H9 (cell line): ENCODE data around the gene INSC. TPM values are rescaled to one million over a fixed set of nuclear protein-coding genes. Genes with fewer than 3 reads are reported as not detected.

Experiments used
- DNase-seq: peaks from one replicate; pipeline ENCODE4 v3.0.0-alpha.2; 2017
- H2AFZ ChIP-seq: one replicate; pipeline ENCODE4 v1.6.1; 2013; ENCODE audit warnings: mild to moderate bottlenecking, low read length, control low read depth, moderate library complexity
- H2AK5ac ChIP-seq: 2 replicates; pipeline ENCODE4 v1.6.1; 2013; ENCODE audit warnings: low read length, control low read depth, mixed read lengths; ENCODE audit not compliant: insufficient read length
- H2BK120ac ChIP-seq: one replicate; pipeline ENCODE4 v1.6.1; 2013; ENCODE audit warnings: low read depth, mild to moderate bottlenecking, low read length, control low read depth, inconsistent platforms; ENCODE audit not compliant: poor library complexity, severe bottlenecking
- H2BK12ac ChIP-seq: 2 replicates; pipeline ENCODE4 v1.6.1; 2013; ENCODE audit warnings: low read length, control low read depth, mixed read lengths, low read depth; ENCODE audit not compliant: insufficient read length
- H2BK15ac ChIP-seq: 2 replicates; pipeline ENCODE4 v1.6.1; 2013; ENCODE audit warnings: low read depth, low read length, control low read depth
- H2BK20ac ChIP-seq: one replicate; pipeline ENCODE4 v1.6.1; 2013; ENCODE audit warnings: low read depth, mild to moderate bottlenecking, low read length, control low read depth, inconsistent platforms; ENCODE audit not compliant: poor library complexity, severe bottlenecking
- H2BK5ac ChIP-seq: 2 replicates; pipeline ENCODE4 v1.6.1; 2013; ENCODE audit warnings: low read length, control low read depth, mixed read lengths; ENCODE audit not compliant: insufficient read length
- H3K14ac ChIP-seq: 2 replicates; pipeline ENCODE4 v1.6.1; 2013; ENCODE audit warnings: low read length, control low read depth; ENCODE audit not compliant: insufficient read depth
- H3K18ac ChIP-seq: 2 replicates; pipeline ENCODE4 v1.6.1; 2013; ENCODE audit warnings: low read depth, mild to moderate bottlenecking, mixed read lengths, low read length, control low read depth; ENCODE audit not compliant: insufficient read length
- H3K23ac ChIP-seq: 2 replicates; pipeline ENCODE4 v1.6.1; 2013; ENCODE audit warnings: low read length, control low read depth, mixed read lengths, low read depth; ENCODE audit not compliant: insufficient read length
- H3K23me2 ChIP-seq: 2 replicates; pipeline ENCODE4 v1.6.1; 2013; ENCODE audit warnings: low read depth, mild to moderate bottlenecking, mixed read lengths, low read length, control low read depth; ENCODE audit not compliant: insufficient read length, poor library complexity, severe bottlenecking
- H3K27ac ChIP-seq: 2 replicates; pipeline ENCODE4 v1.5.1; 2013; ENCODE audit warnings: low read length, control low read depth, mixed read lengths, low read depth; ENCODE audit not compliant: insufficient read length
- H3K27me3 ChIP-seq: 2 replicates; pipeline ENCODE4 v1.6.1; 2013; ENCODE audit warnings: low read length, control low read depth, inconsistent platforms; ENCODE audit not compliant: insufficient read depth
- H3K4ac ChIP-seq: 2 replicates; pipeline ENCODE4 v1.6.1; 2013; ENCODE audit warnings: low read depth, mild to moderate bottlenecking, control low read depth, inconsistent platforms, low read length, moderate library complexity
- H3K4me1 ChIP-seq: 2 replicates; pipeline ENCODE4 v1.6.1; 2013; ENCODE audit warnings: low read length, control low read depth, inconsistent platforms; ENCODE audit not compliant: insufficient read depth
- H3K4me2 ChIP-seq: 2 replicates; pipeline ENCODE4 v1.6.1; 2013; ENCODE audit warnings: low read length, control low read depth, mixed read lengths; ENCODE audit not compliant: insufficient read length, insufficient read depth
- H3K56ac ChIP-seq: 2 replicates; pipeline ENCODE4 v1.6.1; 2013; ENCODE audit warnings: low read depth, mild to moderate bottlenecking, mixed read lengths, low read length, control low read depth; ENCODE audit not compliant: insufficient read length
- H3K79me1 ChIP-seq: 2 replicates; pipeline ENCODE4 v1.6.1; 2013; ENCODE audit warnings: low read depth, mild to moderate bottlenecking, moderate library complexity, low read length, control low read depth, inconsistent platforms; ENCODE audit not compliant: insufficient read depth, poor library complexity, severe bottlenecking
- H3K79me2 ChIP-seq: 2 replicates; pipeline ENCODE4 v1.6.1; 2013; ENCODE audit warnings: low read length, control low read depth, inconsistent platforms; ENCODE audit not compliant: insufficient read depth
- H3K9ac ChIP-seq: 2 replicates; pipeline ENCODE4 v1.6.1; 2013; ENCODE audit warnings: low read length, control low read depth, mixed read lengths; ENCODE audit not compliant: insufficient read length; ENCODE audit errors: extremely low read depth
- H3K9me3 ChIP-seq: one replicate; pipeline ENCODE4 v1.6.1; 2013; ENCODE audit warnings: low read depth, low read length, inconsistent platforms; ENCODE audit not compliant: control insufficient read depth
- H3T11ph ChIP-seq: one replicate; pipeline ENCODE4 v1.6.1; 2013; ENCODE audit warnings: mild to moderate bottlenecking, low read length, control low read depth, inconsistent platforms
- H4K20me1 ChIP-seq: one replicate; pipeline ENCODE4 v1.6.1; 2013; ENCODE audit not compliant: control insufficient read depth, insufficient read length, insufficient read depth
- H4K5ac ChIP-seq: 2 replicates; pipeline ENCODE4 v1.6.1; 2013; ENCODE audit warnings: low read depth, mild to moderate bottlenecking, mixed read lengths, low read length, control low read depth; ENCODE audit not compliant: insufficient read length
- H4K8ac ChIP-seq: replicated peaks from 2 replicates; pipeline ENCODE4 v1.6.1; 2013; ENCODE audit warnings: low read length, control low read depth, mixed read lengths, low read depth; ENCODE audit not compliant: insufficient read length
- H4K91ac ChIP-seq: 2 replicates; pipeline ENCODE4 v1.6.1; 2013; ENCODE audit warnings: low read depth, mild to moderate bottlenecking, moderate library complexity, mixed read lengths, low read length, control low read depth; ENCODE audit not compliant: insufficient read length
- H3K27ac Mint-ChIP-seq, 3 experiments: 2 replicates in 2 of 3; 3 replicates in 1 of 3; pipeline ENCODE4 v1.8.0; 2020 to 2021; ENCODE audit warnings: mixed read lengths in 3 of 3, mild to moderate bottlenecking in 1 of 3, moderate library complexity in 1 of 3
- H3K27me3 Mint-ChIP-seq: 2 replicates; pipeline ENCODE4 v1.8.0; 2021; ENCODE audit warnings: low read depth, mild to moderate bottlenecking, moderate library complexity, mixed read lengths
- H3K36me3 Mint-ChIP-seq, 3 experiments: 2 replicates in 2 of 3; 3 replicates in 1 of 3; pipeline ENCODE4 v1.8.0; 2020 to 2021; ENCODE audit warnings: low read depth in 3 of 3, mixed read lengths in 3 of 3; ENCODE audit not compliant: insufficient read depth in 1 of 3
- H3K4me1 Mint-ChIP-seq, 2 experiments: 2 replicates each; pipeline ENCODE4 v1.8.0; 2020; ENCODE audit warnings: mixed read lengths in 2 of 2
- H3K4me3 Mint-ChIP-seq, 2 experiments: 2 replicates in 1 of 2; 3 replicates in 1 of 2; pipeline ENCODE4 v1.8.0; 2020 to 2021; ENCODE audit warnings: mild to moderate bottlenecking in 2 of 2, mixed read lengths in 2 of 2, moderate library complexity in 1 of 2
- H3K9me3 Mint-ChIP-seq, 2 experiments: 2 replicates in 1 of 2; 3 replicates in 1 of 2; pipeline ENCODE4 v1.8.0; 2020; ENCODE audit warnings: mild to moderate bottlenecking in 2 of 2, mixed read lengths in 2 of 2, moderate library complexity in 1 of 2
- CTCF ChIP-seq: fragments of 200-600 bp; sonication (generic); conservative IDR thresholded peaks from 3 replicates; pipeline ENCODE4 v1.8.0; 2021; ENCODE audit warnings: antibody characterized with exemption, mild to moderate bottlenecking
- WGBS: extraction: QIAGEN DNeasy Blood & Tissue Kit; methylation state at CpG from one replicate; pipeline ENCODE4 v1.1.7; 2013; ENCODE audit warnings: missing lambda C conversion rate, low lambda C conversion rate, mixed read lengths; ENCODE audit not compliant: insufficient read length; ENCODE audit errors: extremely low coverage; 5-methylcytosine and 5-hydroxymethylcytosine counted together
- total RNA-seq: library from RNA; stranded (reverse); gene quantifications from 2 replicates; pipeline ENCODE4 v1.2.1, GENCODE V29; 2021

Gene INSC
- total RNA-seq, 1 experiment from 2014 or later, result not detected

- Histone ChIP-seq H2BK15ac (no peak overlapping the region), H3K23me2 (no peaks in the 10 kb centered on the region), H4K91ac (no peak overlapping the region), H3K9me3 (no peaks in the 10 kb centered on the region), H2BK20ac (no peak overlapping the region), H2BK5ac (no peak overlapping the region), H3K9ac (no peak overlapping the region), H2AK5ac (no peak overlapping the region), H3K27ac (no peak overlapping the region), H2BK120ac (no peak overlapping the region), H4K5ac (no peak overlapping the region), H3K56ac (no peak overlapping the region), H3T11ph (no peak overlapping the region), H3K14ac (no peak overlapping the region), H4K20me1 (no peaks in the 10 kb centered on the region), H3K4ac (no peak overlapping the region), H2BK12ac (no peak overlapping the region), H3K27me3 (no peaks in the 10 kb centered on the region), H2AFZ (no peak overlapping the region), H3K79me2 (no peaks in the 10 kb centered on the region; the same call in 1 of the 2 replicates), H3K79me1 (no peaks in the 10 kb centered on the region), H3K4me1 (no peaks in the 10 kb centered on the region; the same call in 1 of the 2 replicates), H3K18ac (no peak overlapping the region), H3K23ac (no peak overlapping the region), H4K8ac (no peak overlapping the region), H3K4me2 (no peak overlapping the region)
- Mint-ChIP-seq H3K4me3 (no peak overlapping the region), H3K27me3 (peaks cover 2% of the 10 kb centered on the region; the same call in 1 of the 2 replicates), H3K9me3 (no peaks in the 10 kb centered on the region), H3K4me1 (peaks cover 5 to 8% of the 10 kb centered on the region in 2 experiments), H3K27ac (no peak overlapping the region), H3K36me3 (no peaks in the 10 kb centered on the region; a peak in 1 of 7 replicates)
- no CpG with 5 or more reads among the region's 2 CpGs for WGBS
- TF ChIP-seq CTCF, result no peak
- no peak for DNase-seq
Measured at GRCh38 chr11:15229069-15229468, 114.3 kb downstream of the INSC start.
